Vagina (tissue), 2 donors: ENCODE measurements around the gene ZNF337.

Experiments used
- POLR2A ChIP-seq, 2 donors: fragments of 450-650 bp; IDR thresholded peaks; one replicate each; pipeline ENCODE4 v1.6.1; 2017; ENCODE audit warnings: antibody characterized with exemption in 2 of 2, mild to moderate bottlenecking in 2 of 2, moderate library complexity in 2 of 2
- TF ChIP-seq, protein P1 (sequence below), 3 experiments: fragments of 450-650 bp in 2 of 3; fragments of 200-600 bp in 1 of 3; sonication (generic) in 1 of 3; IDR thresholded peaks; one replicate each; pipeline ENCODE4 v1.5.1; 2017 to 2019; ENCODE audit warnings: antibody characterized with exemption in 3 of 3, mild to moderate bottlenecking in 2 of 3, moderate library complexity in 2 of 3

DNA sequence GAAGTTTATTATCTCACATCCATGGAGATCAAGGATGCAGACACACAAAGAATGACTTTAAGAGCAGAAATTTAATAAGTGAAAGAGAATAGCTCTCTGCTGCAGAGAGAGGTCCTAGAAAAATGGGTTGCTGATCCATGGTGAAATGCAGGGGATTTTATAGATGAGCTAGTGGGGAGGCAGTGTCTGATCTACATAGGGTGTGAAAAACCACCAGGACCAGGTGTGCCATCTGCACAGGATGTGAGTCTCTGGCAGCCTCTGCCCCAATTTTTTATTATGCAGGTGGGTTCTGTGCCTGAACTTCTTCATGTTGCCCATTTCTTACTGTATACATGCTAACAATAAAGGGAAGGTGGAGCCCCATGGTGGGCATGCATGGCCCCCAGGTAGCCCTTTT lies 52.9 kb downstream of the ZNF337 start:
- TF ChIP-seq, protein P1, sequence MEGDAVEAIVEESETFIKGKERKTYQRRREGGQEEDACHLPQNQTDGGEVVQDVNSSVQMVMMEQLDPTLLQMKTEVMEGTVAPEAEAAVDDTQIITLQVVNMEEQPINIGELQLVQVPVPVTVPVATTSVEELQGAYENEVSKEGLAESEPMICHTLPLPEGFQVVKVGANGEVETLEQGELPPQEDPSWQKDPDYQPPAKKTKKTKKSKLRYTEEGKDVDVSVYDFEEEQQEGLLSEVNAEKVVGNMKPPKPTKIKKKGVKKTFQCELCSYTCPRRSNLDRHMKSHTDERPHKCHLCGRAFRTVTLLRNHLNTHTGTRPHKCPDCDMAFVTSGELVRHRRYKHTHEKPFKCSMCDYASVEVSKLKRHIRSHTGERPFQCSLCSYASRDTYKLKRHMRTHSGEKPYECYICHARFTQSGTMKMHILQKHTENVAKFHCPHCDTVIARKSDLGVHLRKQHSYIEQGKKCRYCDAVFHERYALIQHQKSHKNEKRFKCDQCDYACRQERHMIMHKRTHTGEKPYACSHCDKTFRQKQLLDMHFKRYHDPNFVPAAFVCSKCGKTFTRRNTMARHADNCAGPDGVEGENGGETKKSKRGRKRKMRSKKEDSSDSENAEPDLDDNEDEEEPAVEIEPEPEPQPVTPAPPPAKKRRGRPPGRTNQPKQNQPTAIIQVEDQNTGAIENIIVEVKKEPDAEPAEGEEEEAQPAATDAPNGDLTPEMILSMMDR (IDR thresholded peaks at IDR 0.05): no peak
- TF ChIP-seq POLR2A (IDR thresholded peaks at IDR 0.05): no peak
